Dermis microvascular lymphatic vessel endothelial cell (primary cell): Measurements from ENCODE around the gene TLE3. TPM values are rescaled to one million over a fixed set of nuclear protein-coding genes. Genes with fewer than 3 reads are reported as not detected.

Experiments used
- DNase-seq, 2 donors: peaks; one replicate each; pipeline versions ENCODE4 v3.0.0 to v3.0.0-alpha.2; 2010; ENCODE audit warnings: low read depth in 2 of 2
- total RNA-seq: library from RNA; depleted of rRNA; stranded (reverse); fragments of >200 nt; gene quantifications from 2 replicates; pipeline ENCODE4 v1.2.1, GENCODE V29; 2014

The TLE3 gene
- total RNA-seq, 1 donor from 2014 or later = 11.4 TPM

DNA sequence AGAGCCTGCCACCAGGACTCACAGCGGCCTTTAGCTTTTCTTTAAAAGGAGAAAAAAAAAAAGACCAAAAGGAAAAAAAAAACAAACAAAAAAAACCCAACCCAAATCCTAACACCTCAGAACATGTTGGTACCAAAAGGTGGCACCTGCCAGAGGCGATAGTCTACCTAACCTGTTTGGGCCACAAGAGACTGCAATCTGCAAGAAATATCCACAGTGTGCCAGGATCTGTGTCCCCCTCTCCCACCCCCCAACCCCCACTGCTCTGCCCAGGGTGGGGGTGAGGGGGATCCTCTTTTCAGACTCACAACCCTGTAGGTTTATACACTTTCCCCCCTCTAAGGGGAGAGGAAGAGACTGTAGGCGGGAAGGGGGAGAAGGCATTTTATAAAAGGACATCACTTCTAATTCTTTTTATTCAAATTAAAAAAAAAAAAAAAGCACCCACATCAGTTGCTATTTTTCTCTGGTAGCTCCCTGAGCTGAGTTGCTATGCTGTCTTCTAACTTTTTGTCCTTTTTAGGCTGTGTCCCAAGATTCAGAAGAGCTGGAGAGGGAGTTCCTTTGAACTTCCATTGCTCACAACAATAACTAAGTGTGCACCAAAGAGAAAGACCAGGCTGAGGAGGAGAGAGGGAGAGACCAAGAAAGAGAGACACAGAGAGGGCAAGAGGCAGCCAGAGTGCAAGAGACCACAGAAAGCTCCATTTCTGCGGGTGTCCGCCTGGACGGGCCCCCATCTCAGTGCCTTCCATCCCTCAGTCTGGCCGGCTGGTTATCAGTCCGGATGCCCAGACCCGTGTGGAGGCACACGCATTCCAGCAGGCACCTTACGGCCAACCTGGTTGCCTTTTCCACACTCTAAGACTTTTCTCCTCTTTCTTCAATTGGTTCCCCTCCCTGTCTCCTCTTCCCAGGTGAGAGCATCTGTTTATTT, 48.9 kb downstream of the TLE3 start:
- no peak for DNase-seq

GRCh38 chr15:70048198-70048565, 49.5 kb downstream of the TLE3 start:
- DNase-seq = no peak

- no peak for DNase-seq
These were observed 50.1 kb downstream of the TLE3 start for GRCh38 chr15:70047386-70048197.

- no peak for DNase-seq
These were observed 50.9 kb downstream of the TLE3 start for GRCh38 chr15:70046679-70047369.

- DNase-seq = no peak
These were observed 52.7 kb downstream of the TLE3 start for GRCh38 chr15:70045045-70045444.

GRCh38 chr15:70044168-70044567, 53.5 kb downstream of the TLE3 start:
- DNase-seq = no peak

GRCh38 chr15:70043590-70043989, 54.1 kb downstream of the TLE3 start:
- no peak for DNase-seq

DNA sequence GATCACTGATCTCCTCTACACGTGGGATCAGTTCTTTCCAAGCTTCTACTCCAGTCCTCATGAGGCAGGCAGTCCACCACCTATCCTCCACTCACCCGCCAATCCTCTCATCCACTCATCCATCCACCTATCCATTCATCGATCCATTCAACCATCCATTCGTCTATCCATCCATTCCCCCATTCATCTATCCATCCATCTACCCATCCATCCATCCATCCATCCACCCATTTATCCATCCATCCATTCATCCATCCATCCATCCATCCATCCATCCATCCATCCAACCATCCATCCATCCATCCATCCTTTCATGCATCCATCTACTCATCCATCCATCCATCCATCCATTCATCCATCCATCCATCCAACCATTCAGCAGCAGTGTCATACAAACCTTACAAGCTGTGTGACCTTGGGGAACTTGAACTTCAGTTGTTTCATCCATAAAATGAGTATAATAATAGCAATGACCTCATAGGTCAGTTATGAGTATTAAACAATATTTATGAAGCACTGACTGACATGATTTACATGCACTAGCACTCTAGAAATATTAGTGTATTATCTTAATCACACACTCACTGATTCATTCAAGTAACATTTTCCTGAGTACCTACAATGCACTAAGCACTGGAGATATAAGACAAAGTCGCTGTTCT, 55.0 kb downstream of the TLE3 start:
- DNase-seq = no peak

- DNase-seq = no peak
These were observed 57.8 kb downstream of the TLE3 start for GRCh38 chr15:70039917-70040316.

GRCh38 chr15:70038730-70039392, 58.9 kb downstream of the TLE3 start:
- DNase-seq = no peak

DNA sequence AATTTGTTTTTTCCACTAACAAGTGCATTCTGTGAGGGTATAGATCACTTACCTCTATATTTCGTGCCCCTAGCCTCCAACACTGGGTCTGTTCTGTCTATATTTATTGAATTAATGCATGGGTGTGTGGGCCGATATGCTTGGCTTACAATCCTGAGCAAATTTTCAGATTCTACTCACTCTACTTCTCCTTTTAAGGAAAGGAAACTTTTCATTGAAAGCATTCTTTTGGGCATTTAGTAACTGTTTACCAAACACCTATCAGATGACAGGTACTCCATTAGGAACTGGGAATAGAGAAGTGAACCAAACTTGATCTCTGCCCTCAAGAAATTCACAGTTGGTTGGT, 60.5 kb downstream of the TLE3 start:
- DNase-seq = no peak

GRCh38 chr15:70036585-70037291, 61.0 kb downstream of the TLE3 start:
- no peak for DNase-seq

DNA sequence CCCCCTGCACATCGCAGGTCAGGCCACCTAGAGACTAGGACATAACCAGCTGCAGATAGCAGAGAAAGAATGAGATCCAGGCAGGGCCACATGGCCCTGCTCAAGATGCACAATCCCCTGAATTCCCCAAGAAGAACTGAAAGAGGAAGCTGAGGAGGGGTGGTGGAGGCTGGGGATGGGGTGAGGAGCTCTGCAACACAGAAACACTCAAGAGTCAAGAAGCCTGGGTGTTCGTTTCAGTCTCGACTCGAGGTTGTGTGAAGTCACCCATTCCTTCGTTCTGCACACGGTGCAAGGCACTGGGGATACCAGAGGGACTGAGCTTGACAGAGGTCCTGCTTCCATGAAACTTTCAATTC, 62.0 kb downstream of the TLE3 start:
- DNase-seq = no peak

DNA sequence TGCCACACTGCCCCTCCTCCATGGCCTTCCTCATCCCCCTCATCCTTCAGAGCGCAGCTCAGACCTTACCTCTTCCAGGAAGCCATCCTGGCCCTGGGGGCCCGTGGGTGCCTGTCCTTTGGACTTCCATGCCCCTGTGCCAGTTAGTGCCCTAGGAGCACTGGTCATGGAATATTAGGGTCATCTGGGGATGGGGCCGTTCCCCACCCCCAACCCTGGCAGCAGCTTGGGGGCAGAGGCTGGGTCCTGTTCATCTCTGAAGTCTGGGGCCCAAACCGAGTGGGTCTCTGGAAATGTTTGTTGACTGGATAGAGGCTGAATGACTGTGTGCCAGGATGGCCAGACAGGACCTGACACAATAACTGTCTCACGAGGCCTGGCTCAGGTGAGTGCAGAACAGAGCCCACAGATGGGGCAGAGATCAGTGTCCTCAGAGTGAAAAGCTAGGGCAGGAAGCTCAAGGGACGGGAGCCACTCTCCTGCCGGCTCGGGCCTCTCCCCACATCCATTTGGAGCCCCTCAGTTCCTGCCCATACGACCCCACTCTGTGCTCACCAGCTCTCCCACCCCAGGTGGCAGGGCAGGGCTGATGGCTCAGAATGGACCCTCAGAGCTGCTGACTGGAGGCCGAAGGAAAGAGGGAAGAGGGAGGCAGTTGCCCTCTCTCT, 62.5 kb downstream of the TLE3 start:
- DNase-seq = no peak

GRCh38 chr15:70034596-70034995, 63.1 kb downstream of the TLE3 start:
- no peak for DNase-seq

DNA sequence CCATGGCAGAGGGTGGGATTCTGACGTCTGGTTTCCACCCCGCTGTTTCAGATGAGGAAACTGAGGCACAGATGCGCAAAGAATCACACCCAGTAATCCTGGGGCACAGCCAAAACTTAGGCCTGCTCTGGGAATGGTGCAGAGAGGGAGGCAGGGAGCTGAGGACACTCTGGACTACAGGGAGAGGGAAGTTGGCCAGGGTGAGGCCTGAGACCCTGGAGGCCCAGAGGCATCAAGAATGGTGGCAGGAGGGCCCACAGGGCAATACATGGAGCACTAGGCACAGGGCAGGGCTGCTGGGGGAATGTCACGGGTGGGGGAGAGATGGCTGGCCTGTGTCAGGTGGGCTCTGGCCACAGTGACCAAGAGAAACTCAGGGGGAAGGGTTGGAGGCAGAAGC, 63.6 kb downstream of the TLE3 start:
- no peak for DNase-seq

DNA sequence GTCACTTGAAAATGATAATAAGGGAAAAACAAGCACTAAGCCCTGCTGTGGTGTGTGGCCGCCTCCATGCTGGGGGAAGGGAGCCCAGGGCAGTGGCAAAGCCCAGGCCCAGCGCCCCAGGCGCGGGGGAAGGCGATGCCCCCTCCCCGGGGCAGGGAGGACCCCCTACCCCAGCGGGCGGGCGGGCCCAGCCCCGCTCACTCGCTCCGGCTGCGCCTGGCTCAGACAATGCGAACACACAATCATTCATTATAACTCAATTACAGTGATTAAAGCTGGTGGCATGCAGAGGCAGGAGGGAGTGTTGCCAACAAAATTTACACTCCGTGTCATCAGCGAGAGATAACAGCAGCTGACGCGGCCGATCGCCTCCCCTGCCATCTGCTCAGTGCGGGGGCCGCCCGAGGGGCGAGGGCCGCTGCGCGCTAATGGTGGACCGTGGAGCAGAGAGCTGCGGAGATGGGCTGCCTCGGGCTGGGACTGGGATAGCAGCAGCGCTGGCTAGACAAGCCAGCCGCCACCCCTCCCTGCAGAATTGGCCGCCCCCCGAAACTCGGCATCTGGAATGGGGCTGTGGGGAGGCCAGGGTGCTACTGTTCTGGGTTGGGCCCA, 64.1 kb downstream of the TLE3 start:
- DNase-seq = no peak

- DNase-seq = no peak
These were observed 64.6 kb downstream of the TLE3 start for GRCh38 chr15:70033109-70033508.

DNA sequence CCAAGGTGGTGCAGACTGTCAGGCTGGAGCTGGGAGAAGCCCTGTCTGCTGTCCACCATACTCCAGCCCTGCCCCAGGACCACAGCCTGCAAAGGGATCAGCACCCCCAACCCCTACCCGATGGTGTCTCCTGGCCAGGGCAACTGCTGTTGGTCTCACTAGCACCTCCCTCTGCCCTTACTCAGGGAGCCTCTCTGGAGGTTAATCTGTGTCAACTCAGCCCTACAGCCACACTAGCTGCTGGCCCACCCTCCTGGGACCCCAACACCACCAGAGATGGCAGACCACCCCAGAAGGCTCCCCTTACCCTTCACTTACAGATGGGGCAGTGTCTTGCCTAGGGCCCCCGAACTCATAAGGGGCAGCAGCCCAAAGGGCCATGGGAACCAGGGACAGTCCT, 65.2 kb downstream of the TLE3 start:
- DNase-seq = no peak

GRCh38 chr15:70031713-70032112, 66.0 kb downstream of the TLE3 start:
- no peak for DNase-seq
